ENCODE measurements around the gene ANAPC16.

GRCh38 chr10:72215611-72216549 is at the start of gene ANAPC16, which contains the start of gene ASCC1:
- TF ChIP-seq CTCF (IDR thresholded peaks at IDR 0.05) (peak in 1 of 3 experiments; percentile 13), POLR2AphosphoS5 (IDR thresholded peaks at IDR 0.05; ENCODE audit: insufficient read depth in 1 of 2, low read depth in 1 of 2) (peak; percentile 93 to 100), POLR2A (IDR thresholded peaks at IDR 0.05) (peak; percentile 58 to 84)
